Measurements from ENCODE around the gene STX10. TPM values are rescaled to one million over a fixed set of nuclear protein-coding genes. Genes with fewer than 3 reads are reported as not detected.

The STX10 gene
- total and polyA plus RNA-seq, 2 donors (not counting 3 experiments of a cell fraction or from before 2014, with no cell fraction given) = 63.1 to 91.6 TPM

DNA sequence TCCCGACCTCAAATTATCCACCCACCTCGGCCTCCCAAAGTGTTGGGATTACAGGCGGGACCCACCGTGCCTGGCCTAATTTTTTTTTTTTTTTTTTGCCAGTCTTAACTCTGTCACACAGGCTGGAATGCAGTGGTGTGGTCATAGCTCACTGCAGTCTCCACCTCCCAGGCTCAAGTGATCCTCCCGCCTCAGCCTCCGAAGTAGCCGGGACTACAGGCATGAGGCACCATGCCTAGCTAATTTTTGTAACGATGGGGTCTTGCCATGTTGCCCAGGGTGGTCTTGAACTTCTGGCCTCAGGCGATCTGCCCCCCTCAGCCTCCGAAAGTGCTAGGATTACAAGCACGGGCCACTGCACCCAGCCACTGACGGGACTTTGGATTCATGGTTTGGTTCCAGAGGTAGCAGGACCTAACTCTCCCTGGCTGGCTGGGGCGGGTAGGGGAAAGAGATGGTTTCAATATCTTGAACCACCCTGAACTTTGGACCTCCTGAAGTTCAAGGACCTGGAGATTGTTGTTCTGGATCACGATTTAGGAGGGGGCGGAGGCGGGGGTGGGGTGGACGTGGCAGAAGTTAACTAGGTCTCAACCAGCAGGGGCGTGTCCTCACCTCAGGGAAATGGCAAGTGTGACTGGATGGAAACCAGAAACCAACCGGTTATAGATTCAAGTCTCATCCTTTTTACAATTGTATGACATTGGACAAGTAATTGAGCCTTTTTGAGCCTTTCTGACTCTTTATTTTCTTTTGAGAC lies 40.8 kb upstream of the STX10 start:
- FAIRE-seq (no peak), DNase-seq (ENCODE audit: low read depth, low spot score) (no peak)
- H3K9me1 ChIP-seq (replicated peaks; ENCODE audit: control insufficient read depth, extremely low read depth, insufficient read depth, low read length) = no peaks in the 10 kb centered on the region
- no peak overlapping the region for H2AFZ ChIP-seq (ENCODE audit: low read depth, low read length)
- H3K4me3 ChIP-seq (replicated peaks in 1 of 3; ENCODE audit: insufficient read depth in 1 of 3, low read depth in 1 of 3, low read length in 3 of 3) = no peak overlapping the region
- no peaks in the 10 kb centered on the region for H4K20me1 ChIP-seq (replicated peaks; ENCODE audit: control insufficient read depth, extremely low read depth, insufficient read depth, low read length)
- no peaks in the 10 kb centered on the region for H3K4me1 ChIP-seq (ENCODE audit: control insufficient read depth, extremely low read depth, insufficient read depth, low read length)
- ChIA-PET POLR2A (no interaction called here), CTCF (interaction anchor here (0.8 to 1.8 kb wide), 3 partner anchors 8 to 36 kb away, joined by 3 to 5 read pairs (median 3); no protein-coding TSS in a partner anchor)
- H3K36me3 ChIP-seq (ENCODE audit: control insufficient read depth in 2 of 2, extremely low read depth in 1 of 2, insufficient read depth in 2 of 2, low read length in 2 of 2) = no peaks in the 10 kb centered on the region
- intact Hi-C loops (cut with micrococcal nuclease) (loop anchor here (5.0 kb wide), 1 partner anchor 56 kb away; no protein-coding TSS in a partner anchor), dilution Hi-C loops (cut with MboI; ENCODE audit: extremely low pct_ligation_motif_present, low sequenced_read_pairs) (no loop called here)
- no peak for TF ChIP-seq POLR2AphosphoS5 (IDR thresholded peaks at IDR 0.05; ENCODE audit: insufficient read depth, low read depth, low read length)
- no peak for TF ChIP-seq GATA2 (IDR thresholded peaks at IDR 0.05; ENCODE audit: insufficient read depth, insufficient read length, low read depth, low read length)
- TF ChIP-seq, protein P1, sequence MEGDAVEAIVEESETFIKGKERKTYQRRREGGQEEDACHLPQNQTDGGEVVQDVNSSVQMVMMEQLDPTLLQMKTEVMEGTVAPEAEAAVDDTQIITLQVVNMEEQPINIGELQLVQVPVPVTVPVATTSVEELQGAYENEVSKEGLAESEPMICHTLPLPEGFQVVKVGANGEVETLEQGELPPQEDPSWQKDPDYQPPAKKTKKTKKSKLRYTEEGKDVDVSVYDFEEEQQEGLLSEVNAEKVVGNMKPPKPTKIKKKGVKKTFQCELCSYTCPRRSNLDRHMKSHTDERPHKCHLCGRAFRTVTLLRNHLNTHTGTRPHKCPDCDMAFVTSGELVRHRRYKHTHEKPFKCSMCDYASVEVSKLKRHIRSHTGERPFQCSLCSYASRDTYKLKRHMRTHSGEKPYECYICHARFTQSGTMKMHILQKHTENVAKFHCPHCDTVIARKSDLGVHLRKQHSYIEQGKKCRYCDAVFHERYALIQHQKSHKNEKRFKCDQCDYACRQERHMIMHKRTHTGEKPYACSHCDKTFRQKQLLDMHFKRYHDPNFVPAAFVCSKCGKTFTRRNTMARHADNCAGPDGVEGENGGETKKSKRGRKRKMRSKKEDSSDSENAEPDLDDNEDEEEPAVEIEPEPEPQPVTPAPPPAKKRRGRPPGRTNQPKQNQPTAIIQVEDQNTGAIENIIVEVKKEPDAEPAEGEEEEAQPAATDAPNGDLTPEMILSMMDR (IDR thresholded peaks at IDR 0.05; ENCODE audit: extremely low read depth in 1 of 2, insufficient read depth in 1 of 2, low read depth in 1 of 2, low read length in 2 of 2) = no peak
- TF ChIP-seq JUN (IDR thresholded peaks at IDR 0.05; ENCODE audit: borderline replicate concordance, insufficient read depth, insufficient read length, low read depth) = no peak
- no peak for TF ChIP-seq MYC (IDR thresholded peaks at IDR 0.05; ENCODE audit: low read depth, low read length)
- TF ChIP-seq, protein P2, sequence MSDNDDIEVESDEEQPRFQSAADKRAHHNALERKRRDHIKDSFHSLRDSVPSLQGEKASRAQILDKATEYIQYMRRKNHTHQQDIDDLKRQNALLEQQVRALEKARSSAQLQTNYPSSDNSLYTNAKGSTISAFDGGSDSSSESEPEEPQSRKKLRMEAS (IDR thresholded peaks at IDR 0.05; ENCODE audit: insufficient read depth, insufficient read length) = no peak
- TF ChIP-seq POLR2A (IDR thresholded peaks at IDR 0.05; ENCODE audit: low read depth, low read length) = no peak
- no peak for TF ChIP-seq EZH2 (IDR thresholded peaks at IDR 0.05; ENCODE audit: borderline replicate concordance, low read depth, low read length, severe bottlenecking)
- no peak for TF ChIP-seq FOS (IDR thresholded peaks at IDR 0.05; ENCODE audit: borderline replicate concordance, insufficient read depth, low read length)
- no TSS peak for BruUV-seq (replicated peaks)
- no peaks in the 10 kb centered on the region for H3K79me2 ChIP-seq (ENCODE audit: control insufficient read depth, insufficient read depth, low read length)
- no peaks in the 10 kb centered on the region for H3K27me3 ChIP-seq (ENCODE audit: control insufficient read depth in 2 of 2, insufficient read depth in 2 of 2, low read length in 2 of 2)
- H3K9me3 ChIP-seq (replicated peaks; ENCODE audit: control insufficient read depth, insufficient read depth, low read length) = no peaks in the 10 kb centered on the region
- no peak overlapping the region for H3K9ac ChIP-seq (replicated peaks; ENCODE audit: extremely low read depth, insufficient read depth, low read length)
- H3K4me2 ChIP-seq (ENCODE audit: insufficient read depth, low read length) = no peak overlapping the region
- H3K27ac ChIP-seq (ENCODE audit: insufficient read depth, low read depth, low read length) = no peak overlapping the region

All from endothelial cell of umbilical vein (primary cell).